HG02759 (cell line): ENCODE results near the gene FGF9.

Experiments used
- ATAC-seq: cut with Tn5 transposase; IDR thresholded peaks from one replicate; pipeline ENCODE4 v1.9.1; 2021; ENCODE audit warnings: mild to moderate bottlenecking, moderate library complexity; ENCODE audit not compliant: unreplicated experiment

The FGF9 gene

DNA sequence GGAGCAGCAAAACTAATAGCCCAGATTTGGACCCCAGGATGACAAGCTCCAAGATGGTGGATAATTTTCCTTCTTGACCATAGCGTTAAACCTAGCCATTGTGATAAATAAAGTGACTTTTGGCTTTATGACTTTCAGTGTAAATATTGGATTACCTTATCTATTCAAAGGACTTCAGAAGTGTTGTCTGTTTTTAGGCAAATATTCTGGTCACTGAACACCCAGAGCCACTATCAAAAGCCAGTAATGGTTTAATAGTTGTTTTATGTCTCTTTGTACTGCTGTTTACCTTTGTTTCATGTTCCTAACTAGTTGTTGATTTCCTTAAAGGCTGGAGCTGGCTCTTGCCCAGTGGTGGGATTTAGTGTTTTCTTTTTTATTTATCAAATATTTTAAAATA, 81.6 kb downstream of the FGF9 start:
- no peak for ATAC-seq

DNA sequence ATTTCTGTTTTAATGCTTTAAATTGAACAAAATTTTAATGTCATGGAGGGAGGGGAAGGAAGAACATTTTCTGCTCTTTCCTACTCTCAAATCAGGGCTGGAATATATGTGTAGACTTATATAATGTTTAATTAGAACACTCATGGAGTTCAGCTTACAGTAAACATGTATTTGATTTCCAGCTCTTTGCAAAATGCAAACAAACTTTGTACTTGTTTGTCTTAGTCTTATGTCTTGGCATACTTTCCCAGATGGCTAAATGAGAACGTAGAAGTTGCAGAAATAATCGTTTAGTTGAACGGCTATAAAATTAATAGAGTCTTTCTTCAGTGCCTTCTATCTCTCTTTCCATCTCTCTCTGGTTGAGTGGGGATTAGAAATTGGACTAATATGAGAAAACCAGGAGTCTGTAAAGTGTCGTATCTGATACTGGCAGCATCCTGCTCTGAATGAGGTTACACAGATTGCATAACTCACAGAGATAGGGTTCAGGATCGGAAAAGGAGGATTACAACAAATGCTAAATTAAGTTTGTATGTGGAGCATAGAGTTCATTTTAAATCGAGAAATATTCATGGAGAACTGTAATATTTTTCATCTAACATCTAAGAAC, 82.3 kb downstream of the FGF9 start:
- no peak for ATAC-seq
